GM08714 (cell line): ENCODE data around the gene TMEM250.
"Not testable (repeated sequence)": the region's sequence is repeated elsewhere in the genome, so short reads cannot be mapped to it uniquely, and the experiment has no call there.

ENCODE experiments used
- H3K4me3 ChIP-seq: fragments of 200-500 bp; sonication (Bioruptor generic); 2 replicates; pipeline ENCODE4 v1.5.1; 2014; ENCODE audit warnings: mild to moderate bottlenecking, low read length, inconsistent platforms
- ZNF274 ChIP-seq: IDR thresholded peaks from 2 replicates; pipeline ENCODE4 v1.6.1; 2012; ENCODE audit warnings: mild to moderate bottlenecking, low read depth, low read length

TMEM250 gene

DNA sequence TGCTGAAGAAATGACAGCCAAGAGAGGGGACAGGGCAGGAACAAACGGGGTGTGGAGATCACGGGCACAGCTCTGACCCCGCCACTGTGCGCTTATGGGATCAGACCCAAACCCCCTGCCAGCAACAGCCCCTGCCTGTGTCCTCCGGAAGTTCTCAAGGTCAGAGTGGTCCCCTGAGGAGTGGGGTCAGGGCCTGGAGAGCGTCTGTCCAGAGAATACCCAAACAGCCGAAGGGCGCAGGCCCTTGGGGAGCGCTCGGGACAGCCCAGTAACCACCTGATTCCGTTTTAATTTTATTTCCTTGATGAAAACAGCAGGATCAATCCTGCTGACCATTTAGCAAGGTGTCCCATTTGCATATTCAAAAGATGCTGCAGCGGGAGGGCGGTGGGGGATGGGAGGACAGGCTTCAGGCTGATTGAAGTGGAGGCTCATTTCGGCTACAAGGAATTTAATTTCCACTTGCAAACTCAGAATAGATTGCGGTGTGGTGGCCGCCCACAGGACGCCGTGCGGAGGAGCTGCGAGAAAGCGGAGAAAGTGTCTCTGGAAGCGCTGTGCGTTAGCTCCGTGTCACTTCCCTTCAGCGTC is 32.6 kb upstream of the TMEM250 start:
- no peak overlapping the region for H3K4me3 ChIP-seq
- no peak for TF ChIP-seq ZNF274

DNA sequence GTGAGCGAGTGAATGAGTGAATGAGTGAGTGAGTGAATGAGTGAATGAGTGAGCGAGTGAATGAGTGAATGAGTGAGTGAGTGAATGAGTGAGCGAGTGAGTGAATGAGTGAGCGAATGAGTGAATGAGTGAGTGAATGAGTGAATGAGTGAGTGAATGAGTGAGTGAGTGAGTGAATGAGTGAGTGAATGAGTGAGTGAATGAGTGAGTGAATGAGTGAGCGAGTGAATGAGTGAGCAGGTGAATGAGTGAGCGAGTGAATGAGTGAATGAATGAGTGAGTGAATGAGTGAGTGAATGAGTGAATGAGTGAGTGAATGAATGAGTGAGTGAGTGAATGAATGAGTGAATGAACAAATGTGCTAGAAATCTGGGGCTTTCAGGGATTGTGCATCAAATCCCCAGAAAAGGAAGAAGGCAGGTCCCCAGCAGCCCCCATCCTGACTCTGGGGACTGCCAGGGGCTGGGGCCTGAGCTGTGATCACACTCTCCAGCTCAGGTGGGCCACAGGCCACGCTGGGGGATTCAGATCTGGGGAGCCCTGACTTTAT is 32.1 kb upstream of the TMEM250 start:
- not testable (repeated sequence) for H3K4me3 ChIP-seq

DNA sequence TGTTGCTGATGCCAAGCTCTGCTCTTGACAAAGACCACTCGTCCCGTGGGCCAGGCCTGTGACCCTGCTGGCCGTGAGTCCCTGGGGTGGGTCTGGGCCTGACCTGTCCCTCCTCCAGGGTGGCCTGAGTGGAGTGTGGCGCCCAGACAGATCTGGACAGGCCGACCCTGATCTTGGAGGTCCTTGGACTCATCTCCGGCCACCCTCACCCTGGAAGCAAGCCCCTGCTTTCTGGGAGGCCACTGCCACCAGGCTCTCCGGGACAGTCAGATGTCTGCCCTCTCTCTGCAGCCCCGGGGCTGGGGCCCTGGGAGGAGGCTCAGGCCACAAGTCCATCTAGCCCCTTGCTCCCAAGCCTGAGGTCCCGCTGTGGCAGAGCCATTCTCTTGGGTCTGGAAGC is 31.2 kb upstream of the TMEM250 start:
- H3K4me3 ChIP-seq = no peak overlapping the region
- no peak for TF ChIP-seq ZNF274

DNA sequence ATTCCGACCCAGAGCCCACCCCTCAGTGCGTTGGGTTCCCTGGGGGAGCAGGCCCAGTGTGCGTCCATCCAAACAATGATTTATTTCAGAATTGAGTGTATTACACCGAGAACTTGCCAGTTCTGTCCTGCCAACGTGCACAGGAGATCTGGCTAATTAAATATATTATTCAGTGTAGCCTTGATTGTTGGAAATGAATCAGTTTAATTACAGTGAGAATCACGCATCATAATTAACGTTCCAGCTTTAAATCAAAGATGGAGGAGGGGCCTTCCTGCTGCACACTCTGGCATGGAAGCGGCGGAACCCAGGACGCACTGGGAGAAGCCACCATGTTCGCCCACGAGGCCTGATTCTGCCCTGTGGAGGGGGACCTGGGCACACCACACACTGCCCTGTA is 30.7 kb upstream of the TMEM250 start:
- no peak for TF ChIP-seq ZNF274
- H3K4me3 ChIP-seq = no peak overlapping the region

DNA sequence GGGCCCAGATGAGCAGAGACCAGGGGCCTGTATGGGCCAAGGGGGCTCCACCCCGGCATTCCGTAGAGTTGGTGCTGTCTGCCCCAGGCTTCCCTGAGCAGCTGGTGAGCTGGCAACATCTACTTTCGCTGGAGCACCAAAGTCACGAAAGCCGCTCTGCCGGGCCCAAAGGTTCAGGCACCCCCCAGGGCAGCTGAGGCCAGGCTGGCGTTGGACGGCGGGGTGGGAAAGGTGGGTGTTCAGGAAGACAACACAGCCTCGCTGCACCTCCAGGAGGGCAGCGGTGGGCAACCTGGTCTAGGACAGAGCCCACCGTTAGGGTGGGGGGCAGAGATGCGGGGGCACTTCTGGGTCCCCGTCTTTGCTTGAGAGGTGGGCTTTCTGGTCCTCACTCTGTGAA is 30.1 kb upstream of the TMEM250 start:
- no peak overlapping the region for H3K4me3 ChIP-seq
- TF ChIP-seq ZNF274 = no peak

DNA sequence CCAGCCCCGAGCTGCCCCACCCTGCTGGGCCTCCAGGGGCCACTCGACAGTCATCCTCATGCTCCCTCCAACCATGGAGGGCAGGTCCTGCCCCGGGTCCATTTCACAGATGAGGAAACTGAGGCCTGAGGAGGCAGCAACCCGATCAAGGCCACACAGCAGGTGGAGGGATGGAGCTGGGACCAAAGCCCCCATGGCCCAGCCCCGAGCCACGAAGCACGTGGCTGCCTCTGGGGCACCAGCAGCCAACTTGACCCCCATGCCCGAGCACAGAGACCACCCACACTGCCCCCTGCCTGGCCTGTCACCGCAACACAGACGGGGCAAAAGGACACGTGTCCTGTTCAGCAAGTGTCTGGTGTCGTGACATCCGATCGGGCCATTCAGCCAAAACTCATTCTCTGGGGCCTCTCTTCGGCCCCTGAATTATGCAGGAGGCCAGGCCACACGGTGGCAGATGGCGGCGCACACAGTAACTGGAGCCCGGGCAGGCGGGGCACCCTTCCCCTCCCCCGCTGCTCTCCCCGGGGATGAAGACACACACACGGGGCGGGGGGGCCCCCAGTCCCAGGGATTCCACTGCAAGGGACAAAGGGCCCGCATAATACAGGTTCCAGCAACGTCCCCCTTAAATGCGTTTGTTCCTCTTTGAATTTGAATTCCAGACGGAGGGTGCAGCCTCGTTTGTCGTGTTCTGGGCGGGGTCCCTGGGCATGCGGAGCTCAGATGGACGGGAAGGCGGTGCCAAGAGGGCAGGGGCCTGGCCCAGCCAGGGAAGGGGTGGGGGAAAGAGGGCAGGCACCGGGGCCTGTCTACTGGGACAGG is 29.4 kb upstream of the TMEM250 start:
- no peak for TF ChIP-seq ZNF274
- no peak overlapping the region for H3K4me3 ChIP-seq

DNA sequence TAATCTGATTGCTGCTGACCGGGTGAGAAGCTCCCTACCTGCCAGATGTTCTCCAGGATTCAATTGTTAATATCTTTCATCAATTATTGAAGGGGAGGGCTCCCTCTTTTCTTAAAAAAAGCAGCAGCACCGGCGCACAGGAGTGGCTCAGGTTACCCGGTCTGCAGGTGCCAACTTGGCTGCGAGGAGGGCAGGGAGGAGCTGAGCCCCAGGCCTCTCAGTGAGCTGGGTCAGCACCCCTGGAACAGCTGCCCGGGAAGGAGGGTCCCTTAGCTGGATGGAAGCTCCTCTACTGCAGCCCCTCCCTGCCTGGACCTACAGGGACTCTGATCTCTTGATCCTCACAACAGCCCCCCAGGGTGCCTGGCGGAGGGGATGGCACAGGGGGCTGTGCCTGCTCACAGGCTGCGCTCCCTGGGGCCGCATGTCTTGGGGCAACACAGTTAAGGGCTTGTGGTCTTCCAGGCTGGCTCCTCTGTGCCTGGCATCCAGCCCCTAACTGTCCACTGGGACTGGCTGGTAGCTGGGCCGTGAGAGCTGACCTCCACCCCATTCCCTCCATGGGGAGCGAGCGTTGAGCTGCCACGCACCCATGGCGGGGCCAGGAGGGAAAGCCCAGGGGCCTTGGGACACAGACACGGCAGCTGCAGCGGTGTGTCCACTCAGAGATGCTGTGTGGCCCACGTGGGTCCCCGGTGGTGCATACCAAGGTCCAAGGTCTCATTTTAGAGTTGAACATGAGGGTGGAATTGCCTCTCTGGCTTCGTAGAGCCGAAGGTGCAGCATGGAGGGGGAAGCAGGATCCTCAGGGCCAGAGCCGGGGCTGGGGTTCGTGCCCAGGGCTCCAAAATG is 28.6 kb upstream of the TMEM250 start:
- TF ChIP-seq ZNF274 = no peak

DNA sequence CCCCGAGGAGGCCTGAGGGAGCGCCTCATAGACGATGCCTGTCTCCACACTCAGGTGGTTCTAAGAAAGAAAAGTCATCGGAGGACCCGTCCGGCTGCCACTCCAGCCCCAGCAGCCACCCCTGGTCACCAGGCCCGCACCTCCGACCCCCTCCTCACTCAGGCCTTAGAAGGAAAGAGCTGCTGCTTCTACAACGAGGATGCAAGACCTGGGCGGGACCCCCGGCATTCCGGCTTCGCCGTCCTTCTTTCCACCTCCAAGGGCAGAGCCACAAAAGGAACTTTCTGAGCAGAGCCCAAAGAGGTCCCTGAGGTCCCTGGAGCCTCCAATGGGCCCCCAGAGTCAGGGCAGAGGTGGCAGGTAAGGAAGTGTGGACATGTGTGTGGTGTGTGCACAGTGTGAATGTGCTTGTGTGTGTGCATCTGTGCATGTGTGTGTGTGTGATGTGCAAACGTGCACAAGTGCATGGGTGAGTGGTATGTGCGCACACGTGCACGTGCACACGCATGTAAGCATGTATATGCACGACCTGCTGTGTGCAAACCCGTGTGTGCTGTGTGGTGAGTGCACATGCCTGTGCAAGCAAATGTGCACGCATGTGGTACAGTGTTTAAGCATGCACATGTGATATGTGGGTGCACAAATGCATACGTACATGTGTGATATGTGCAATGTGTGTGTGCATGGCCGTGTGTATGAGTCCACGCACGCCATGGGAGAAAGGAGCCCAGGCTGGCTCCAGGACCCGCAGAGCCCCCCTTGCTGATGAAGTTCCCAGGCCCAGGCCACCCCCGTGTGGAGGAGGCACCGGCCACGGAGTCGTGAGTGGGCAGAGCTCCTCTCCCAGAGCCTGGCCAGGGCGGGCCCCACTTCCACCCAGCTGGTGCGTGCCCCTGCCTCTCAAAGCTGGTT is 27.7 kb upstream of the TMEM250 start:
- H3K4me3 ChIP-seq = no peak overlapping the region
- no peak for TF ChIP-seq ZNF274

More for the DNA sequence above, 28.6 kb upstream of the TMEM250 start:
- no peak overlapping the region for H3K4me3 ChIP-seq

DNA sequence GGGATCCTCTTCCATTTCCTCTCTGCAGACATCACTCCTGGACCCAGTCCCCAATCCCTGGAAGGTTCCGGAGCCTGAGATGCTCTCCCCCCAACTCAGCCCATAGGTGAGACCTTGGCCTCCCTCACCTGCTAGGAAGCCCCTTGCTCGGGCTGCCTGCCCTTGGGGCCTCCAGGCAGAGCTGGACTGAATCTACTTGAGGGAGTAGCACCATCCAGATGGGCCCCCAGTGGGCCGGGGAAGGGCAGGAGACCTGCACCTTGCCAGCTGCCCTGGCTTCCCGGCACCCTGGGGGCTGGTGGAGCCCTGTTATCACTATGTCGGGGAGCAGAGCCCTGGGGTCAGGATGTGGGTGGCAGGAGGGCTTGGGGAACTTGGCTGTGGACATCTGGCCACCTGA is 26.9 kb upstream of the TMEM250 start:
- no peak for TF ChIP-seq ZNF274
- H3K4me3 ChIP-seq = no peak overlapping the region

DNA sequence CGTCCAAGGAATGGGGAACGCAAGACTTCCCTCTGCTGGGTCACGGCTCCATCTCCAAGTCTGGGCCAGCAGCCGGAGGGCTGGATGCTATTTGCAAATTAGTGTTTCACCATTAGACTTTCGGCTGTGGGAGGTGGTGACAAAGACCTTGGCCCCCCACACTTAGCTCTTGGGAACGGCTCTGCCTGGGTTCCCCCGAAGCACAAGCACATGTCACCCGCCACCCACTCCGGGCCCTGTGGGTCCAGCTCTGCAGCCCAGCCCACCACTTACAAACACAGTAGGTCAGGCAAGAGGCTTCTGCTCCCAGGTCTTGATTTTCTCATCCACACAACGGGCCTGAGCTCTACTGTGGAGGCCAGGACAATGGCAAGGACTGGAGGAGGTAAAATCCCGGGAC is 25.8 kb upstream of the TMEM250 start:
- H3K4me3 ChIP-seq = no peak overlapping the region
- no peak for TF ChIP-seq ZNF274

DNA sequence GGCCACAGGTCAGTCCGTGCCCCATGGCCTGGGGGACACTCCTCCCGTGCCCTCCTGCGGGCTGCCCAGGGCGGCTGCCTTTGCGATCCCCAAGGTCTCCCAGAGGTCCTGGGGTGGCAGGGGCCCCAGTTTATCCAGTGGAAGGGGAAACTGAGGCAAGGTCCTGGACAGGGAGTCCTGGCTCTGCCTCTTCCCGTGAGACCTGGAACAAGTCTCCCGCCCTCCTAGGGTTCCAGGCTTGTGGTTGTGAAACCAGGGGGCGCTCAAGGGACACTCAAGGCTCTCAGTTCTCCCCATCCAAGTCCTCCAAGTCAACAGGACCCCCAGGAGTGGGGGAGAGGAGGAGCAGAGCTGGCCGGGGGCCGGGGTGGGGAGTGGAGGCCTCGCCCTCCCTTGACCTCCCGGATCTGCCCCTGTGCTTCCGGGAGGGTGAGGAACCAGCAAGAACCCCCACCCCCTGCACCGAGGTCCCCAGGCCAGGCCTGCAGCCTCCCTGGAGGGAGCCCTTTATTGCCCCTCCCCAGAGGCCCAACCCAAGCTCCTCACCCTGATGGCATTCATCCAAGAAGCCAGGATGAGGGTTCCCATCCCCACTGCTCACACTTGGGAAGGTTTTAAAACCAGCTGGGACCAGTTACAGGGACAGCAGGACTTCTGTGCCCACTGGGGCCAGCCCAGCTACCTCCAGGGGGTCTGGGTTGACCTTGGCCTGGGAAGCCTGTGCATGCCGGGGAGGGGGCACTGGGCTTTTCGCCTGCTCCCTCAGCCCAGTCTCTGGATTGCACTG is 24.7 kb upstream of the TMEM250 start:
- H3K4me3 ChIP-seq = no peak overlapping the region
- TF ChIP-seq ZNF274 = no peak

DNA sequence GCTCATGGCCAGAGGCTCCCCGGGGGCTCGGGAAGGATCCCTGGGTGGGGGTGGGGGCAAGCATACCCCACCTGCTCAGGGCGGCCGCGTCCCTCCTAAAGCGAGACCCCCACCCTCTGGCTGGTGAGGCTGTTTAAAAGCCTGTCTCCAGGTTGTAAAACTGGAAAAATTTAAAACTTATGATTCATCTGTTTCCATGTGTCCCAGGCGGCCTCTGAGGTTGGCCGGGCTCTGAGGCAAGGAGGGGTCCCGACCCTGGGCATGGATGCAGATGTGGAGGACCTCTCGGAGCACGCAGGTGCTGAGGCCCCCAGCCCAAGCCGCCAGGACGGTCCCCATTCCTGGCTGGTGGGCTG is 24.2 kb upstream of the TMEM250 start:
- H3K4me3 ChIP-seq = no peak overlapping the region
- no peak for TF ChIP-seq ZNF274

DNA sequence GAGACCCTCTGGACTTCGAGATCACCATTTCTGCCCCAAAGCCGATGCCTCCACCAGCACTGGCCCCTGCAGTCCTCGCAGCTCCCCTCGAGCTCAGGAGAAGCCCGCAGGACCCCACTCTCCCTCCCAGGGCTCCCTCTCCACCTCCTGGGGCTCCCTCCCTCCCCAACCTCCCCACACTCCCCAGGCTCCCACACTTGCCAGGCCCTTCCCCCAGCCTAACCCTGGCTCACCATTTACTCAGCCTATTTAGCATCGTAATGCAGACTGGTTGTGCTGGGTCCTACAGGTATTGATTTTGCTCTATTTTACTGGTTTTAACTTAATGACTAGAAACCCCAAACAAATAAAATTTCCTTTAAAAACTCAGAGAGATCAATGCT is 23.7 kb upstream of the TMEM250 start:
- H3K4me3 ChIP-seq = no peak overlapping the region
- no peak for TF ChIP-seq ZNF274
